Type B pancreatic cell (in vitro differentiated cells): ENCODE data around the gene ZNFX1. TPM values are rescaled to one million over a fixed set of nuclear protein-coding genes. Genes with fewer than 3 reads are reported as not detected.

Source experiments
- DNase-seq: peaks from one replicate; pipeline ENCODE4 v3.0.0; 2021; ENCODE audit warnings: mixed read lengths; ENCODE audit not compliant: unreplicated experiment; ENCODE audit errors: extremely low spot score
- H3K27ac Mint-ChIP-seq: 2 replicates; pipeline ENCODE4 v1.8.0; 2021; ENCODE audit warnings: mild to moderate bottlenecking, mixed read lengths
- H3K27me3 Mint-ChIP-seq: 2 replicates; pipeline ENCODE4 v1.8.0; 2021; ENCODE audit warnings: mixed read lengths
- H3K36me3 Mint-ChIP-seq: 2 replicates; pipeline ENCODE4 v1.8.0; 2021; ENCODE audit warnings: mixed read lengths
- H3K4me1 Mint-ChIP-seq: one replicate; pipeline ENCODE4 v1.8.0; 2021; ENCODE audit warnings: mixed read lengths; ENCODE audit not compliant: unreplicated experiment
- H3K4me3 Mint-ChIP-seq: 2 replicates; pipeline ENCODE4 v1.8.0; 2021; ENCODE audit warnings: mild to moderate bottlenecking, mixed read lengths
- H3K9me3 Mint-ChIP-seq: 2 replicates; pipeline ENCODE4 v1.8.0; 2021; ENCODE audit warnings: mixed read lengths
- total RNA-seq: library from RNA; stranded (reverse); gene quantifications from 2 replicates; pipeline ENCODE4 v1.2.1, GENCODE V29; 2021; ENCODE audit warnings: low replicate concordance
- TF ChIP-seq, protein P1 (sequence below): fragments of 200-600 bp; sonication (generic); conservative IDR thresholded peaks from 2 replicates; pipeline ENCODE4 v1.5.0; 2021; ENCODE audit warnings: antibody characterized with exemption, mild to moderate bottlenecking

Gene ZNFX1
- total RNA-seq, 1 donor from 2014 or later: 14.1 TPM

DNA sequence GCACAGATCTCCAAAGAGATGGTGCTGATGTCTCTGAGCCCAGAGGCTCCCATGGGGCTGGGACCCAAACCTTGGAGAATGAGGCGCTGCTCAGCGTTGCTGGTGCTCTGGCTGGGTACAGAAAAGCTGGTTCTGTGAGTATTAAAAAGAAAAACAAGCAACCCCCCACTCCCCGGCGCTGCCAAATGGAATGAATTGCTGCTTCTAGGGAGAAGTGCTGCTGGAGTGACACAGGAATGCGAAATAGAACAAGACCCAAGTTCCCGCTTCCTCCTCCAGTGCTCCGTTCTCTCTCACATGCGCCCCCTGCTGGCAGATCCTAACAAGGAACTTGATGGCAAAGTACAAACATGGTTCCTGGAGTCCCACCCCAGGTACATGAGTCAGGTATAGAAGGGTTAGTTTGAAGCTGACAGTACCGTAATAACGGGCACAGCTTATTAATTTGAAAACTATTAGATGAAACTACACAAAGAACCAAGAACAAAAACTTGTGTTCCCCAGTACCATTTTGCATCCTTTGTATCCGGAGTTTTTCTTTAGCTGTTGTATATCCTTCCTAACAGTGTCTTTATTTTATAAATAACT, 60.8 kb downstream of the ZNFX1 start:
- Mint-ChIP-seq H3K27ac (peak overlapping the region; percentile 87), H3K9me3 (no peaks in the 10 kb centered on the region), H3K4me1 (peaks cover 20% of the 10 kb centered on the region), H3K4me3 (peak overlapping the region; percentile 79), H3K27me3 (no peaks in the 10 kb centered on the region), H3K36me3 (peaks cover 4% of the 10 kb centered on the region)
- DNase-seq: peak; percentile 92
- TF ChIP-seq, protein P1, sequence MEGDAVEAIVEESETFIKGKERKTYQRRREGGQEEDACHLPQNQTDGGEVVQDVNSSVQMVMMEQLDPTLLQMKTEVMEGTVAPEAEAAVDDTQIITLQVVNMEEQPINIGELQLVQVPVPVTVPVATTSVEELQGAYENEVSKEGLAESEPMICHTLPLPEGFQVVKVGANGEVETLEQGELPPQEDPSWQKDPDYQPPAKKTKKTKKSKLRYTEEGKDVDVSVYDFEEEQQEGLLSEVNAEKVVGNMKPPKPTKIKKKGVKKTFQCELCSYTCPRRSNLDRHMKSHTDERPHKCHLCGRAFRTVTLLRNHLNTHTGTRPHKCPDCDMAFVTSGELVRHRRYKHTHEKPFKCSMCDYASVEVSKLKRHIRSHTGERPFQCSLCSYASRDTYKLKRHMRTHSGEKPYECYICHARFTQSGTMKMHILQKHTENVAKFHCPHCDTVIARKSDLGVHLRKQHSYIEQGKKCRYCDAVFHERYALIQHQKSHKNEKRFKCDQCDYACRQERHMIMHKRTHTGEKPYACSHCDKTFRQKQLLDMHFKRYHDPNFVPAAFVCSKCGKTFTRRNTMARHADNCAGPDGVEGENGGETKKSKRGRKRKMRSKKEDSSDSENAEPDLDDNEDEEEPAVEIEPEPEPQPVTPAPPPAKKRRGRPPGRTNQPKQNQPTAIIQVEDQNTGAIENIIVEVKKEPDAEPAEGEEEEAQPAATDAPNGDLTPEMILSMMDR: peak; percentile 91

DNA sequence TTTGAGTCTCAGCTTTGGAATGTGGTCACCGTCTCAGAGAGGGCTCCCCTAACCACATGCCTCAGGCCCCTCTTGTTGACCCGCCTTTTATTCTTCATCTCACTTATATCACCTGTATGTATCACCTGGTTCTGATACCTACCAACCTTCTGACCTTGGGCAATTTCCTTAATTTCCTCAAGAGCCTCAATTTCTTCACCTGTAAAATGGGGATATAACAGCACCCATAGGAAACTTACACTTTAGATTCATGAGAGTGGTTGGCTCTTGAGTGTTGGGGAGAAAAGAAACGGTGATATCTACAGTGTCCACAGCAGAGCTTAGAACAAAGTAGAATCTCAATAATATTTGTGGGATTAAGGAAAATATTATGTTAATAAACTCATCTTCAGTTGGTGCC, 62.6 kb downstream of the ZNFX1 start:
- Mint-ChIP-seq H3K36me3 (peaks cover 4% of the 10 kb centered on the region), H3K4me3 (no peak overlapping the region), H3K27me3 (no peaks in the 10 kb centered on the region), H3K4me1 (peaks cover 18% of the 10 kb centered on the region), H3K9me3 (peaks cover 3% of the 10 kb centered on the region), H3K27ac (no peak overlapping the region)
- TF ChIP-seq, protein P1: no peak
- no peak for DNase-seq

DNA sequence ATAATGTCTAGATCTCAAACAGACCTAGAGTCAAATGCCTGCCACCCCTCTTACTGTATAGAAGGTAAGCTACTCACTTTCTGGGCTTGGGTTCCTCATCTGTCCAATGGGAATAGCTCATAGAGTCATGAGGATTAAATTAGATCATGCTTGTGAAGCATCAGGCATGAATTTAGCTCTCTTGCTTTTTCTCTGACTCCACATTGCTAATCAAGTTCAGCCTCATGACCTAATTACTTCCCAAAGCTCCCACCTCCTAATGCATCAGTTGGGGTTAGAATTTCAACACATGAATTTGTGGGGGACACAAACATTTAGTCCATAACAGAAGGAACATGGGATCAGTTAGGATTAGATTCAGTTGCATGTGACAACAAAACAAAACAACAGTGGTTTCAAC, 63.3 kb downstream of the ZNFX1 start:
- Mint-ChIP-seq H3K27ac (no peak overlapping the region), H3K36me3 (peaks cover 4% of the 10 kb centered on the region), H3K4me1 (peaks cover 12% of the 10 kb centered on the region), H3K9me3 (peaks cover 6% of the 10 kb centered on the region), H3K4me3 (no peak overlapping the region), H3K27me3 (no peaks in the 10 kb centered on the region)
- no peak for DNase-seq
- TF ChIP-seq, protein P1: no peak

DNA sequence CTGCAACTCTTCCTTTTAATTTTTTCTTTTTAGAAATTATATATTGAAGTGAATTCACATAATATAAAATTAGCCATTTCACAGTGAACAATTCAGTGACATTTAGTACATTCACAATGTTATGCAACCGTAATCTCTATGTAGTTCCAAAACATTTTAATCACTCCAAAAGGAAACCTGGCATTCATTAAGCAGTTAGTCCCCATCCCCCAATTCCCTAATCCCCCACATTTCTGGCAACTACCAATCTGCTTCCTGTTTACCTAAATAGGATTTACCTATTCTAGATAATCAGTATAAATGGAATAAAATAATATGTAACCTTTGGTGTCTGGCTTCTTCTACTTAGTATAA, 67.1 kb downstream of the ZNFX1 start:
- no peaks in the 10 kb centered on the region for H3K4me1 Mint-ChIP-seq
- H3K27me3 Mint-ChIP-seq: no peaks in the 10 kb centered on the region
- H3K9me3 Mint-ChIP-seq: peaks cover 6% of the 10 kb centered on the region
- H3K36me3 Mint-ChIP-seq: no peaks in the 10 kb centered on the region
- H3K4me3 Mint-ChIP-seq: no peak overlapping the region
- no peak for DNase-seq
- H3K27ac Mint-ChIP-seq: no peak overlapping the region
- TF ChIP-seq, protein P1: no peak

DNA sequence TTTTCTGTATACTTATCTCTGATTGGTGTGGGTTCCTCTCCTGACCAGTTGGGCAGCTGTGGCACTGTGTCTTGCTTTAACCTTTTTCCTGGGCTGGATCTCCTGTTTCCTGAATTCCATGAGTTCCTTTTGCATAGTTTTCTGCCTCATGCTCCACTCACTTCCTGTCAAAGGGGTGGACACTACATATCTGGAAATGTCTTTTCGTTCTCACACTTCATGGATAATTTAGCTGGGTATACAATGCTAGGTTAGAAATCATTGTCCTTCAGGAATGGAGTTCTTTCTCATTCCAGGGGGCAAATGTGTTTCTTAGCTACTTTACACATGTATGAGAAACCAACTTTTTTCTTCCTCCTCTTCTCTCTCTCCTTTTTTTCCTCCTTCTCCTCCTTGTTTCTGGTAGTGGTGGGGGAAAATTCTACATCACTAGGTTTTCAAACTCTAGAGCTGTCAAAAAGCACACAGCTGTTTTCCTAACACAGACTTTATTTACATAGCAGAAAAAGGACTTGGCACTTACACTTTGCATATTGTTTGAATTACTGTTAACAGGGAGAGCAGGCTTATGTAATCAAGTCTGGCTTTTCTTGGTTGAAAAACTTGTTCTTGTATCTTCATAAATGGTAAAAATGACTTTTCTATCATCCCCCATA, 67.6 kb downstream of the ZNFX1 start:
- Mint-ChIP-seq H3K27me3 (no peaks in the 10 kb centered on the region), H3K4me3 (no peak overlapping the region), H3K27ac (no peak overlapping the region), H3K36me3 (no peaks in the 10 kb centered on the region), H3K4me1 (no peaks in the 10 kb centered on the region), H3K9me3 (peaks cover 6% of the 10 kb centered on the region)
- DNase-seq: no peak
- TF ChIP-seq, protein P1: no peak
